ENCODE measurements around the gene ROBO2. TPM values are rescaled to one million over a fixed set of nuclear protein-coding genes. Genes with fewer than 3 reads are reported as not detected.

ROBO2 gene
- total RNA-seq, 2 experiments from 2014 or later, result not detected

DNA sequence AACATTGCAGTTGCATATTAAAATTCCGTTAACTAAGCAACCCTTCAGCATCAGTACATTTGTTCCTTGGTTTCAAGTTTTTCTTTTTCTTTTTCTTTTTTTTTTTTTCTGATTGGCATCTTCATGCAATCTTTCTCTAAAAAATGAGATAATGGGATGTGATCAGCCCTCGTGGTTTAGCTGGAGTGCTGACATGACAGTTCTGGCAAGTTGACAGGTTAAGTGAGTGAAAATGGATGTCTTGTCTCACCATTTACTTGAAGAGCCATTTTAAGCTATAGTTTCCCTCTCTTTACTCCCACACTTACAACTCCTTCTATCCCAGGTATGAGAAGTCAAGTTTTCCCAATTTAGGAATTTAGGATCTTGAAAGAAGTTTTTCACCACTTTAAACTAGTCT, 495.2 kb downstream of the ROBO2 start:
- Mint-ChIP-seq H3K27me3 (no peaks in the 10 kb centered on the region), H3K36me3 (no peaks in the 10 kb centered on the region), H3K9me3 (peaks cover 3% of the 10 kb centered on the region), H3K27ac (no peak overlapping the region), H3K4me1 (no peaks in the 10 kb centered on the region), H3K4me3 (no peak overlapping the region)
- no peak for DNase-seq

DNA sequence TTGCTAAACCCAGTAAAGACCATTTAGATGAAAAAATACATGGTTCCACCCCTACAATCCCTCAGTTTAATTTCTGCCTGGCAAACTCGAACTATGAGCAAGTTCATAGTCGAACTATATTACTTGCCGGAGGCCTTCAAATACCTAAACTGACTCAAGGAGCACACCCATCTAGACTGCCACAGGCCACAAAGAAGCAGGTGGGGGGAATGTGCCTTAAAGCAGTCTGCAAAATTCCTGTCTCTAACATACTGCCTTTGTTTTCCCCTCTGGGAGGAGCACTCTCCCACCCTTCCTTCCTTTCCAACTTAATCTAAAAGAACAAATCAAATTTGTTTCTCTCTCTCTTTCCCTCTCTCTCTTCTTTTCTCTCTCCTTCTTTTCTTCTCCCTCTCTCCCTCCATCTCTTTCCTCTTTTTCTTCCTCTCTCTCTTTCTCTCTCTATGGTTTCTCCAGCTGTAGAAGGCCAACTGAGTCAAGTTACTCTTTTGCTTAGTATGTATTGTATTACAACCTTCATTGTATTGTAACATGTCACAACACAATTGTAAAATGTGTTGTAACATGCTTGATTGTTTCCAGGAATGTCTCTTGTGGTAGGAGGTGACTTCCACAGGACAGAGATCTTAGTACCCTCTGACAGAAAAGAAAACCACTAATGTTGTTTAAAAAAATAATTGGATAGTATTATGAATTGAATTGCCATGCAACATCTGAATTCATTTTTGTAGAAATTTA, 496.3 kb downstream of the ROBO2 start:
- Mint-ChIP-seq H3K27me3 (no peaks in the 10 kb centered on the region), H3K27ac (no peak overlapping the region)

DNA sequence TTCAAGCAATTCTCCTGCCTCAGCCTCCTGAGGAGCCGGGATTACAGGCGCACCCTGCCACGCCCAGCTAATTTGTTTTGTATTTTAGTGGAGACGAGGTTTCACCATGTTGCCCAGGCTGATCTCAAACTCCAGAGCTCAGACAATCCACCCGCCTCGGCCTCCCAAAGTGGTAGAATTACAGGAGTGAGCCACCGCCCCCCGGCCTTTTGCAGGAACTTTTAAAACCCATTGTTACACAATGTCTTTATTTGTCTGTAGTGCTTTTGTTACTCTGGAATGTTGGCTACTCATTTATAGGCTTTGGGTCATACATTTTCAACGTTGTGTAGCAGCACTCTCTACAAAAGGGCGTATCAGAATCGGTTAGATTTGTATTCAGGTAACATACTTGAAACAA, 499.1 kb downstream of the ROBO2 start:
- H3K27me3 Mint-ChIP-seq, result no peaks in the 10 kb centered on the region
- peaks cover 7% of the 10 kb centered on the region for H3K9me3 Mint-ChIP-seq
- DNase-seq, result no peak
- no peak overlapping the region for H3K4me3 Mint-ChIP-seq
- no peak overlapping the region for H3K27ac Mint-ChIP-seq
- H3K36me3 Mint-ChIP-seq, result no peaks in the 10 kb centered on the region
- no peaks in the 10 kb centered on the region for H3K4me1 Mint-ChIP-seq

More for the DNA sequence above, 496.3 kb downstream of the ROBO2 start:
- no peak for DNase-seq
- H3K9me3 Mint-ChIP-seq, result peaks cover 5% of the 10 kb centered on the region
- H3K4me1 Mint-ChIP-seq, result no peaks in the 10 kb centered on the region
- no peak overlapping the region for H3K4me3 Mint-ChIP-seq
- no peaks in the 10 kb centered on the region for H3K36me3 Mint-ChIP-seq

DNA sequence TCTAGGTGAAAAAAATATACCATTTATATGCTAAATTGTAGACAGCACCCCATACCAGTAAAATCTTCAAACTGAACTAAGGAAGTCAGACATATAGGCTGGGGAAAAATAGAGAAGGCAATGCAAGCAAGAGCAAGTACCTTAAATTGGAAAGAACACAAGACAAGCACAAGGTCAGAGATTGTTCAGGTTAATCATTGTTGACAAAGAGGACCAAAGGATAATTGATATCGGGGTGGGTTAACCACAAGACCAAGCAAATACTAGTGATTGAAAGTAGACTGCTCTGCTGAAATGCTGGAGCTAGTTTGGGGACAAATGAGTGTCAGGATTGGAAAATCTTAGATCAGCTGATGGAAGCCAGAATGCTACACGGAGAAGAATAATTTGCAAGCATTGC, 499.8 kb downstream of the ROBO2 start:
- no peaks in the 10 kb centered on the region for H3K4me1 Mint-ChIP-seq
- no peaks in the 10 kb centered on the region for H3K27me3 Mint-ChIP-seq
- H3K4me3 Mint-ChIP-seq, result no peak overlapping the region
- no peaks in the 10 kb centered on the region for H3K36me3 Mint-ChIP-seq
- peaks cover 7% of the 10 kb centered on the region for H3K9me3 Mint-ChIP-seq
- no peak for DNase-seq
- H3K27ac Mint-ChIP-seq, result no peak overlapping the region

DNA sequence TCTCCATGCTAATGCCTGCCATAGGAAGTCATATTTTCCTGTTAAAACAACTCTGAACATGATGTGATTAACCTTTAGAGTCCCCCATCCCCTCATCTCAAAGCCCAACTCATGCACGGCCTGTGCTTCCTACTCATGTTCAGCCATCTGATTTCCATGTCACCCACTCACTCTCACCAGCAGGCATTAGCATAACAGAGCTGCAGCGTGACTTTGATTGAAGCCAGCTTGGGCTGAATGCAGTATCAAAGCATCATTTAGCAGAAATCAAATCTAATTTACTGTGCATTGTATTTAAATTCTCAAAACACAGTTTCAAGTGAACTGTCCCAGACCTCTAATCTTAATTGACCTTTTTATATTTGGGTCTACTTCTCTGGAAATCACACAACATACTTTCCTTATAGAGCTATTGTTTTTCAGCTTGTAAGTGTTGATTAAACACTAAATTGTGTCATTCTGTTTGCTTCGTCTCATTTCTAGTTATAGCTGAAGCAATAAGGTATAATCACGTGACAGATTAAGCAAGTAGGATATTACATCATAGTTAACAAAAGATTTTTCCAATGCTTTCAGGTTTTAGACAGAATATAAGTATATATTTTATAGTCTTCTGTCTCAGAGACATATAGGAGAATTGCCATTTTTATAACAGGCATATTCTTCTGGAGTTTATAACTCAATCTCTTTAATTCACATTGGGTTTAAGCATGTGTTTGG, 501.5 kb downstream of the ROBO2 start:
- no peak for DNase-seq
- Mint-ChIP-seq H3K4me1 (no peaks in the 10 kb centered on the region), H3K9me3 (peaks cover 9% of the 10 kb centered on the region), H3K36me3 (no peaks in the 10 kb centered on the region), H3K27me3 (no peaks in the 10 kb centered on the region), H3K4me3 (no peak overlapping the region), H3K27ac (no peak overlapping the region)

DNA sequence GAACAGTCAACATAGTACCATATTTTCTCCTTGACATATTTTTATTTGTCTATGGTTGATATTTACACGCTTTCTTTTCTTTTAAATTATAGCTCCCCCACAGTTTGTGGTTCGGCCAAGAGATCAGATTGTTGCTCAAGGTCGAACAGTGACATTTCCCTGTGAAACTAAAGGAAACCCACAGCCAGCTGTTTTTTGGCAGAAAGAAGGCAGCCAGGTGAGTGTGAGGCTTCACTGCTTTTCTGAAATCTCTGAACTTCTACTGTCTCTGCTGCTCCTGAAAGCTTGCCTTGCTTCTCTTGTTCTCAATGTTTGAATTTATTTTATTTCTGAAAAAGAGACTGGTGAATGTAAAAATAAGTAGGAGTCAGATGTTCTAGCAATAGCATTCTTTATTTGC, 506.3 kb downstream of the ROBO2 start:
- no peaks in the 10 kb centered on the region for H3K4me1 Mint-ChIP-seq
- peaks cover 7% of the 10 kb centered on the region for H3K9me3 Mint-ChIP-seq
- H3K4me3 Mint-ChIP-seq, result no peak overlapping the region
- H3K27me3 Mint-ChIP-seq, result no peaks in the 10 kb centered on the region
- DNase-seq, result no peak
- no peak overlapping the region for H3K27ac Mint-ChIP-seq
- H3K36me3 Mint-ChIP-seq, result no peaks in the 10 kb centered on the region

DNA sequence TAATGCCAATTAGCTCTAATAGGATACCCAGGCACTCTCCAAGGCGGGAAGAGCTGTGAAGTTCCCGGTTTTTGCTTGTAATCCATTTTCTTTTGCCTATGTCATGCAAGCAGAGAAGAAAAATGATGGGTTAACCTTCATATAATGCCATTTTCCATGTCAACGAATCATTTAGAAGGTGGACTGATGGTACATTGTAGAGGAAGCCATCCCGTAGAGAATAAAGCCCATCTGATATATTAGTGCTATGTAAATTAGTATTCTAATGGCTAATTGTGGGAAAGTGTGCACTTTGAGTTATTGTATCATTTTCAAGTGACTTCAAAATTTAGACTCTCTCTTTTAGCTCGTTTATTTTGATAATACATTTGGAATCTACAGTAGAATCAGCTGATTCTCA, 509.1 kb downstream of the ROBO2 start:
- H3K4me3 Mint-ChIP-seq, result no peak overlapping the region
- peaks cover 5% of the 10 kb centered on the region for H3K9me3 Mint-ChIP-seq
- H3K27me3 Mint-ChIP-seq, result no peaks in the 10 kb centered on the region
- no peak for DNase-seq
- no peaks in the 10 kb centered on the region for H3K36me3 Mint-ChIP-seq
- no peak overlapping the region for H3K27ac Mint-ChIP-seq
- no peaks in the 10 kb centered on the region for H3K4me1 Mint-ChIP-seq

DNA sequence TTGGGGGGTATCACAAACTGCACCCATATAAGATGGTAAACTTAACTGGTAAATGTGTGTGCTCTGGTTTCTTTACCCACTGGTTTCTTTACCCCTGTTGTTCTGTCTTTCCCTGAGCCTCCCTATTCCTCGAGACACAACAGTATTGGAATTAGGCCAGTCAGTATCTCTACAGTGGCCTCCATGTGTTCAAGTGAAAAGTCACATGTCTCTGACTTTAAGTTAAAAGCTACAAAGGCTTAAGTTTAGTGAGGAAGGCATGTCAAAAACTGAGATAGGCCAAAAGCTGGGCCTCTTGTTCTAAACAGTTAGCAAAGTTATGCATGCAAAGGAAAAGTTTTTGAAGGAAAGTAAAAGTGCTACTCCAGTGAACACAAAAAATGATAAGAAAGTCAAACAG, 513.3 kb downstream of the ROBO2 start:
- Mint-ChIP-seq H3K27me3 (no peaks in the 10 kb centered on the region), H3K27ac (no peak overlapping the region), H3K4me3 (no peak overlapping the region), H3K36me3 (no peaks in the 10 kb centered on the region), H3K4me1 (no peaks in the 10 kb centered on the region), H3K9me3 (peaks cover 2% of the 10 kb centered on the region)
- DNase-seq, result no peak

DNA sequence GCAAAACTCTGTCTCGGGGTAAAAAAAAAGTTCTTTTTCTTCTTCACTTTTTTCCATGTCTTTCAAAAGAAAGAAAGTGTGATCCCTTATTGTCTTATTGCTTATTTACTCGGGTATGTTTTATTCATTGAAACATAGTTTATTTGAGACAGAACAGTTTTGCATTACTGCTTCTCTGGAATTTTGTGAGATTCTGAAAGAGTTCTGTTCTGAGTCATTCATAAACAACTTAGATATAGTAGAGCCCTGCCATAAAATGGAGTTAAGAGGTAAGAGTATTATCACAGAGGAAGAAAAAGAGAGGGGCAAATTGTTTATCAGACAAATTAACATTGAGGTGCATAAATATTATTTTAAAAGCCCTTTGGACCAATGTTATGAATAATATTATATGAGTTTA, 522.2 kb downstream of the ROBO2 start:
- Mint-ChIP-seq H3K9me3 (peaks cover 3% of the 10 kb centered on the region), H3K4me1 (no peaks in the 10 kb centered on the region), H3K27ac (no peak overlapping the region), H3K27me3 (no peaks in the 10 kb centered on the region), H3K4me3 (no peak overlapping the region), H3K36me3 (no peaks in the 10 kb centered on the region)
- DNase-seq, result no peak

DNA sequence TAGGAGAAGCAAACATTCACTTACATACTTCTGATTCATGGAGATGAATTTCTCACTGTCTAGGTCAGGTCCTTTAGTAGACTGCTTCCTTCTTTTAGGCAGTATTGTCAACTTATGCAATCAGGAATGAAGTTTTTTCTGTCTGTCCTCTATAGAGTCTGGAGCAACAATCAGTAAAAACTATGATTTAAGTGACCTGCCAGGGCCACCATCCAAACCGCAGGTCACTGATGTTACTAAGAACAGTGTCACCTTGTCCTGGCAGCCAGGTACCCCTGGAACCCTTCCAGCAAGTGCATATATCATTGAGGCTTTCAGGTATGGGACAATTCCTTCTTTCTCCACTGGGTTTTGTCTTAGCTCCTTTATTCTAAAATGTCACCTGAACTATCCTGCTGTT, 523.1 kb downstream of the ROBO2 start:
- no peak overlapping the region for H3K4me3 Mint-ChIP-seq
- no peaks in the 10 kb centered on the region for H3K4me1 Mint-ChIP-seq
- no peaks in the 10 kb centered on the region for H3K36me3 Mint-ChIP-seq
- H3K27me3 Mint-ChIP-seq, result no peaks in the 10 kb centered on the region
- no peak for DNase-seq
- no peak overlapping the region for H3K27ac Mint-ChIP-seq
- peaks cover 3% of the 10 kb centered on the region for H3K9me3 Mint-ChIP-seq

DNA sequence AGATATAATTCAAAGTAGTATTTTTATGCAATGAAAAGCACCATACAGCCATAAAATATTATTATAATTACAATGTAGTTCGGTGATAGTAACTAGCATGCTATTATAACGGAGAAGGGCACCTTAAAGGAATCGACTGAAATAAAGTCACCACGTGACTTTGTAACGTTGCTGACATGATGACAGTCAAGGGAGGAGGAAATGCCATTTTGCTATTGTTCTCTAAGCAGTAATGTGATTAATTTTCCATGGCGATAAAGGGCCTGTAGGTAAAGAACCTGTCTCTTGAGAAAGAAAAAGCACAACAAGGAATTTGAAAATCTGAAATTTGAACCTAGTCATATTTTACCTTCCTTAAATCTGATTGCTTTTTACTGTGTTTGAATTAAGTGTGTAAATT, 526.2 kb downstream of the ROBO2 start:
- no peak for DNase-seq
- no peak overlapping the region for H3K4me3 Mint-ChIP-seq
- no peak overlapping the region for H3K27ac Mint-ChIP-seq
- H3K4me1 Mint-ChIP-seq, result no peaks in the 10 kb centered on the region
- H3K27me3 Mint-ChIP-seq, result no peaks in the 10 kb centered on the region
- H3K9me3 Mint-ChIP-seq, result peaks cover 6% of the 10 kb centered on the region
- H3K36me3 Mint-ChIP-seq, result no peaks in the 10 kb centered on the region

DNA sequence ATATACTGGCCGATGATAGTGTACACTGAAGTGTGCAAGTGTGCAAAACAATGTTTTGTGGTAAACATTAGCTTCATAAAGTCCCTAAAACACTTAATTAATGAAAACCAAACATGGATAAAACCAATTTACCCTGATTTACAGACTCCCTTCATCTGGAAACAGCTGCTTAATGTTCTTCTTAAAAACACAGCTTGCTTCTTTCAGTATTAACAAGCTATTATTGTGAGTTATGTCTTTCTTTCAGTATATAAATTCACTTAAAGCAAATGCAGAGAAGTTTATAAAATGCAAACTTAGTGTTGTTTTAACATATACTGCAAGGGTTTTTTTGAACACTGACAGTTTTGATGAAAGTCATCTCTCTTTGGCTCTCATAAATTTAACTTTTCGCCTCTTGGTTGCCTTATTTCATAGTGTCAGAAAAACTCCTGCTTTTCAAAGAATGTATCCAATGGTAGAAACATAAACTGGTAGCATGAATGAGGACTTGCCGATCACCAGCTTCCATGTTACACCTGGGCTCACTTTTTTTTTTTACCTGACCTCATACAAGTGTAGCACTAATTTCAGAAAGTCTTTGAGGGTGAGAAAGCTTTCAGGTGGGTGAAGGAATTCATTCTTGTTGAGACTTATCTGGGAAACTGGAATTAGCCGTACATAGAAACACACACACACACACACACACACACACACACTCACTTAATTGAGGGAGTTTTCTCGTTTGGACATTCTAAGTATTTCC, 532.2 kb downstream of the ROBO2 start:
- H3K4me3 Mint-ChIP-seq, result no peak overlapping the region
- H3K36me3 Mint-ChIP-seq, result no peaks in the 10 kb centered on the region
- DNase-seq, result no peak
- H3K27me3 Mint-ChIP-seq, result no peaks in the 10 kb centered on the region
- no peaks in the 10 kb centered on the region for H3K4me1 Mint-ChIP-seq
- peaks cover 6% of the 10 kb centered on the region for H3K9me3 Mint-ChIP-seq
- no peak overlapping the region for H3K27ac Mint-ChIP-seq

DNA sequence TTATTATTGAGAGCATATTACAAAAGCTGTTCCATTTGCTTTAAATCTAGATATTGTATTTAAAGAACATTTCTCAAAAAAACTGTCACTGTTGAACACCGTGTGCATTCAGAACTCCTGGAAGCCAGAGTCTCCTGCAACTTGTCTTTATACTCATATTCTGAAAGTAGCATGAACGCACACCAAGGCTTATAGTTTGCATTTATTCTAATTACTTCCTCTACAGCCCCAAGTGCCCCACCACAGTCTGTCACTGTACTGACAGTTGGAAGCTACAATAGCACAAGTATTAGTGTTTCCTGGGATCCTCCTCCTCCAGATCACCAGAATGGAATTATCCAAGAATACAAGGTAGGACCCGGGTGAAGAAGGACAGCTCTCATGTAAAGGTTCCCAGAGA, 537.4 kb downstream of the ROBO2 start:
- Mint-ChIP-seq H3K4me1 (no peaks in the 10 kb centered on the region), H3K27ac (no peak overlapping the region), H3K4me3 (no peak overlapping the region), H3K36me3 (no peaks in the 10 kb centered on the region), H3K27me3 (no peaks in the 10 kb centered on the region), H3K9me3 (no peaks in the 10 kb centered on the region)
- DNase-seq, result no peak

DNA sequence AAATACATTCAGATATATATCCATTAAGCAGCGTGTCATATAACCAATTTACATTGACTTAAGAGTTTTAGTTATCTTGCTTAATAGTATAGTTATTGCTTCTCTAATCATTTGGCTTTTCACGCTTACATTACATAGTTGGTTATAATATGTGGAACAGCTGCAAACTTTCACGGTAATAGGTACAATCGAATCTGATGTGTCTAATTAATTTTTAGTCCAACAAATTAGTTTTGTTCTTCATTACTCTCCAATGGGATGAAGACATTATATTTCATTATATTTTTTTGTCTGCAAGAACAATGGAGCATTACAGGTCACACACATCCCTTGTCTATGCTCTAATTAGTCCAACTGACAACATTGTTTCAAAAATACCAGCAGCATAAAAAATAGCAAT, 546.3 kb downstream of the ROBO2 start:
- H3K27me3 Mint-ChIP-seq, result no peaks in the 10 kb centered on the region
- H3K36me3 Mint-ChIP-seq, result no peaks in the 10 kb centered on the region
- H3K27ac Mint-ChIP-seq, result no peak overlapping the region
- peaks cover 2% of the 10 kb centered on the region for H3K9me3 Mint-ChIP-seq
- no peak for DNase-seq
- H3K4me3 Mint-ChIP-seq, result no peak overlapping the region
- H3K4me1 Mint-ChIP-seq, result no peaks in the 10 kb centered on the region

DNA sequence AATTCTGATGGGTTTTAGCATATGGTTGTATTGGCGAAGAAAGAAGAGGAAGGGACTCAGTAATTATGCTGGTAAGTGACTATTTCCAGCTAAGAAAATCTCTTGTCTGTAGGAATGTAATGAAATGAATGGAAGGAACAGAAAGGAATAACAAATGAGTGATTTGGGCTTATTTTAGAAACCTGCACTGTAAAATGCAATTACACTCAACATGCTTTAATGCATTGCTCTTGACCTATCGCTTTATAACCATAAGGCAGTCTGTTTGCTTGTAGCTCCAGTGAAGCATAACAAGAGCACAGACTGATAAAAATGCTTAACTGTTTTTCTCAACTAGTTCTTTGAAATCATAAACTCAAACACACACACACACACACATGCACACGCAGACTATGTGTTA, 549.0 kb downstream of the ROBO2 start:
- no peak for DNase-seq
- no peak overlapping the region for H3K27ac Mint-ChIP-seq
- H3K4me3 Mint-ChIP-seq, result no peak overlapping the region
- no peaks in the 10 kb centered on the region for H3K27me3 Mint-ChIP-seq
- peaks cover 2% of the 10 kb centered on the region for H3K9me3 Mint-ChIP-seq
- H3K4me1 Mint-ChIP-seq, result no peaks in the 10 kb centered on the region
- H3K36me3 Mint-ChIP-seq, result no peaks in the 10 kb centered on the region
